H1 (cell line): ENCODE measurements around the gene UNC79. TPM values are rescaled to one million over a fixed set of nuclear protein-coding genes. Genes with fewer than 3 reads are reported as not detected.

ENCODE experiments used
- CTCF ChIA-PET: fragments of 300-600 bp; sonication (Branson Sonifier 250); formaldehyde crosslinking; loops from one replicate; lab custom pipeline; 2021; ENCODE audit not compliant: partially characterized antibody; lab: Charles Lee
- POLR2A ChIA-PET: fragments of 300-600 bp; sonication (Branson Sonifier 250); formaldehyde crosslinking; loops from one replicate; lab custom pipeline; 2021; ENCODE audit warnings: inconsistent platforms; ENCODE audit not compliant: partially characterized antibody; lab: Charles Lee
- DNase-seq, 2 experiments: peaks; one replicate each; pipeline versions ENCODE4 v3.0.0 to v3.0.0-alpha.2; 2010 to 2022; ENCODE audit warnings: low spot score in 2 of 2, low read depth in 1 of 2, mixed read lengths in 1 of 2
- FAIRE-seq: peaks from 2 replicates; lab custom pipeline; 2011; peaks lifted over from hg19 to GRCh38; lab: Jason Lieb, UNC
- H2AFZ ChIP-seq: 2 replicates; pipeline ENCODE4 v1.8.1; 2012; ENCODE audit warnings: low read length, inconsistent platforms
- H2AK5ac ChIP-seq: 2 replicates; pipeline ENCODE4 v1.6.1; 2013; ENCODE audit warnings: low read depth, low read length
- H2BK120ac ChIP-seq: replicated peaks from 2 replicates; pipeline ENCODE3; 2013; ENCODE audit warnings: low read depth, low read length, inconsistent platforms
- H2BK12ac ChIP-seq: 2 replicates; pipeline ENCODE4 v1.6.1; 2013; ENCODE audit warnings: low read depth, low read length
- H2BK15ac ChIP-seq: 2 replicates; pipeline ENCODE4 v1.6.1; 2013; ENCODE audit warnings: low read length
- H2BK20ac ChIP-seq: 2 replicates; pipeline ENCODE4 v1.6.1; 2013; ENCODE audit warnings: low read length
- H2BK5ac ChIP-seq: 2 replicates; pipeline ENCODE4 v1.6.1; 2013; ENCODE audit warnings: low read depth, low read length
- H3K14ac ChIP-seq: 2 replicates; pipeline ENCODE4 v1.6.1; 2013; ENCODE audit warnings: inconsistent platforms; ENCODE audit not compliant: insufficient read length
- H3K18ac ChIP-seq: 2 replicates; pipeline ENCODE4 v1.6.1; 2013; ENCODE audit warnings: low read length; ENCODE audit errors: extremely low read depth
- H3K23ac ChIP-seq: 2 replicates; pipeline ENCODE4 v1.6.1; 2013; ENCODE audit warnings: inconsistent platforms; ENCODE audit not compliant: insufficient read length
- H3K23me2 ChIP-seq: 2 replicates; pipeline ENCODE4 v1.6.1; 2013; ENCODE audit warnings: low read depth, low read length
- H3K27ac ChIP-seq: 2 replicates; pipeline ENCODE4 v1.6.1; 2011; ENCODE audit warnings: low read depth, low read length, inconsistent platforms
- H3K27me3 ChIP-seq, 4 experiments: replicated peaks in 1 of 4; 1 replicate in 1 of 4; 2 replicates in 3 of 4; pipeline versions ENCODE4 v1.6.1 to v1.8.1; 2011 to 2013; ENCODE audit warnings: low read length in 3 of 4, mild to moderate bottlenecking in 3 of 4, inconsistent platforms in 2 of 4, mixed read lengths in 2 of 4, moderate library complexity in 1 of 4; ENCODE audit not compliant: control insufficient read depth in 3 of 4, insufficient read depth in 3 of 4; ENCODE audit errors: extremely low read depth in 1 of 4
- H3K36me3 ChIP-seq, 4 experiments: 2 replicates each; pipeline versions ENCODE4 v1.6.1 to v1.8.1; 2011 to 2013; ENCODE audit warnings: mild to moderate bottlenecking in 4 of 4, low read length in 3 of 4, moderate library complexity in 2 of 4, control low read depth in 1 of 4, inconsistent platforms in 1 of 4; ENCODE audit not compliant: insufficient read depth in 4 of 4, control insufficient read depth in 2 of 4
- H3K4ac ChIP-seq: replicated peaks from 2 replicates; pipeline ENCODE3; 2013; ENCODE audit warnings: low read length, low read depth, mixed read lengths, inconsistent platforms; ENCODE audit not compliant: insufficient read length
- H3K4me1 ChIP-seq, 4 experiments: replicated peaks in 1 of 4; 1 replicate in 1 of 4; 2 replicates in 3 of 4; pipeline versions ENCODE4 v1.6.1 to v1.8.1; 2011 to 2013; ENCODE audit warnings: low read length in 3 of 4, inconsistent platforms in 2 of 4, mixed read lengths in 1 of 4; ENCODE audit not compliant: insufficient read depth in 4 of 4, control insufficient read depth in 3 of 4
- H3K4me2 ChIP-seq, 2 experiments: 2 replicates each; pipeline versions ENCODE4 v1.6.1 to v1.8.1; 2011 to 2013; ENCODE audit warnings: low read depth in 2 of 2, low read length in 2 of 2, control low read depth in 1 of 2, inconsistent platforms in 1 of 2, mild to moderate bottlenecking in 1 of 2; ENCODE audit not compliant: insufficient read depth in 1 of 2
- H3K4me3 ChIP-seq, 4 experiments: fragments of 200-600, 300-600 bp in 1 of 4; sonication (generic), shearing (Covaris generic), sonication (Bioruptor Twin) in 1 of 4; 2 replicates each; pipeline versions ENCODE4 v1.5.1 to v1.8.1; 2011 to 2016; ENCODE audit warnings: low read length in 4 of 4, low read depth in 3 of 4, control low read depth in 2 of 4, inconsistent platforms in 2 of 4, mild to moderate bottlenecking in 2 of 4, mixed read lengths in 1 of 4, moderate library complexity in 1 of 4; ENCODE audit not compliant: insufficient read depth in 2 of 4; ENCODE audit errors: extremely low read depth in 1 of 4
- H3K56ac ChIP-seq: replicated peaks from 2 replicates; pipeline ENCODE3; 2013; ENCODE audit warnings: low read depth, mild to moderate bottlenecking, mixed read lengths, low read length, inconsistent platforms; ENCODE audit not compliant: insufficient read length
- H3K79me1 ChIP-seq: 2 replicates; pipeline ENCODE4 v1.6.1; 2013; ENCODE audit warnings: low read depth, low read length, control low read depth
- H3K79me2 ChIP-seq, 2 experiments: 2 replicates each; pipeline versions ENCODE4 v1.6.1 to v1.8.1; 2012 to 2013; ENCODE audit warnings: low read length in 2 of 2, mild to moderate bottlenecking in 2 of 2, inconsistent platforms in 1 of 2; ENCODE audit not compliant: insufficient read depth in 2 of 2, control insufficient read depth in 1 of 2
- H3K9ac ChIP-seq, 4 experiments: replicated peaks in 1 of 4; 1 replicate in 1 of 4; 2 replicates in 3 of 4; pipeline versions ENCODE4 v1.6.1 to v1.8.1; 2011 to 2013; ENCODE audit warnings: low read depth in 3 of 4, low read length in 3 of 4, control low read depth in 2 of 4, mild to moderate bottlenecking in 2 of 4, moderate library complexity in 2 of 4, inconsistent platforms in 1 of 4; ENCODE audit errors: extremely low read depth in 1 of 4
- H3K9me3 ChIP-seq, 2 experiments: 2 replicates each; pipeline versions ENCODE4 v1.6.1 to v1.8.1; 2012 to 2013; ENCODE audit warnings: mild to moderate bottlenecking in 2 of 2, moderate library complexity in 2 of 2, control low read depth in 1 of 2, inconsistent platforms in 1 of 2, low read depth in 1 of 2, low read length in 1 of 2, mixed read lengths in 1 of 2; ENCODE audit not compliant: insufficient read depth in 2 of 2
- H4K20me1 ChIP-seq, 2 experiments: replicated peaks in 1 of 2; 2 replicates each; pipeline versions ENCODE3 to v1.8.1; 2011 to 2013; ENCODE audit warnings: inconsistent platforms in 2 of 2, low read length in 2 of 2, mild to moderate bottlenecking in 1 of 2; ENCODE audit not compliant: insufficient read depth in 2 of 2, control insufficient read depth in 1 of 2
- H4K5ac ChIP-seq: 2 replicates; pipeline ENCODE4 v1.6.1; 2013; ENCODE audit warnings: low read length, low read depth, mixed read lengths, inconsistent platforms; ENCODE audit not compliant: insufficient read length
- H4K8ac ChIP-seq: 2 replicates; pipeline ENCODE4 v1.8.0; 2013; ENCODE audit warnings: mild to moderate bottlenecking, moderate library complexity, low read length, inconsistent platforms; ENCODE audit not compliant: insufficient read depth; ENCODE audit errors: extremely low read depth
- H4K91ac ChIP-seq: replicated peaks from 2 replicates; pipeline ENCODE3; 2013; ENCODE audit warnings: low read length, mixed read lengths, inconsistent platforms; ENCODE audit not compliant: insufficient read length
- NANOG ChIP-seq: IDR thresholded peaks from 2 replicates; pipeline ENCODE4 v1.6.1; 2011; ENCODE audit warnings: low read length, low read depth, mild to moderate bottlenecking, inconsistent platforms; ENCODE audit not compliant: insufficient read depth, poor library complexity, severe bottlenecking
- POLR2AphosphoS5 ChIP-seq: IDR thresholded peaks from 2 replicates; pipeline ENCODE4 v1.6.1; 2011; ENCODE audit warnings: low read depth, low read length
- SIN3A ChIP-seq, 2 experiments: IDR thresholded peaks in 1 of 2; conservative IDR thresholded peaks in 1 of 2; 2 replicates each; pipeline ENCODE4 v1.6.1; 2011 to 2012; ENCODE audit warnings: low read length in 2 of 2, improper control_type of control experiment in 1 of 2, low read depth in 1 of 2, mild to moderate bottlenecking in 1 of 2
- YY1 ChIP-seq: IDR thresholded peaks from 2 replicates; pipeline ENCODE4 v1.6.1; 2011; ENCODE audit warnings: low read depth, mild to moderate bottlenecking, low read length
- WGBS, 2 experiments: shearing (Covaris generic) in 1 of 2; methylation state at CpG; one replicate each; pipeline versions ENCODE4 v1.1.6 to v1.1.7; 2013 to 2015; ENCODE audit warnings: low lambda C conversion rate in 2 of 2, mixed read lengths in 2 of 2, inconsistent platforms in 1 of 2, low coverage in 1 of 2, missing lambda C conversion rate in 1 of 2; ENCODE audit not compliant: insufficient replicate concordance in 2 of 2, insufficient coverage in 1 of 2, insufficient read length in 1 of 2; ENCODE audit errors: extremely low coverage in 1 of 2, missing lambda C conversion rate in 1 of 2; 5-methylcytosine and 5-hydroxymethylcytosine counted together
- polyA plus RNA-seq, 7 experiments: library from polyadenylated mRNA; depleted of rRNA in 3 of 7; stranded (reverse) in 5 of 7; unstranded in 2 of 7; fragments of >200 nt in 5 of 7; fragments of 200-250 nt in 2 of 7; gene quantifications; 1 replicate in 5 of 7; 2 replicates in 1 of 7; 4 replicates in 1 of 7; pipeline versions ENCODE4 v1.2.1 to v1.2.3, GENCODE V29; 2011 to 2013; ENCODE audit warnings: missing spikeins in 2 of 7, mixed read lengths in 2 of 7
- total RNA-seq: library from RNA; stranded (reverse); fragmentation: NEBNext Ultra II Directional; extraction: Animal tissue kit (Norgen Biotek cat#: 25700); gene quantifications from 2 replicates; pipeline ENCODE4 v1.2.1, GENCODE V29; 2021
- TF ChIP-seq, protein P1 (sequence below): IDR thresholded peaks from 2 replicates; pipeline ENCODE4 v1.6.1; 2011; ENCODE audit warnings: low read depth, mild to moderate bottlenecking, low read length; ENCODE audit not compliant: insufficient read depth

The UNC79 gene
- total and polyA plus RNA-seq, 2 of the 8 experiments (the other 6 are each of a cell fraction or from before 2014, with no cell fraction given), result 1.8 to 2.3 TPM

DNA sequence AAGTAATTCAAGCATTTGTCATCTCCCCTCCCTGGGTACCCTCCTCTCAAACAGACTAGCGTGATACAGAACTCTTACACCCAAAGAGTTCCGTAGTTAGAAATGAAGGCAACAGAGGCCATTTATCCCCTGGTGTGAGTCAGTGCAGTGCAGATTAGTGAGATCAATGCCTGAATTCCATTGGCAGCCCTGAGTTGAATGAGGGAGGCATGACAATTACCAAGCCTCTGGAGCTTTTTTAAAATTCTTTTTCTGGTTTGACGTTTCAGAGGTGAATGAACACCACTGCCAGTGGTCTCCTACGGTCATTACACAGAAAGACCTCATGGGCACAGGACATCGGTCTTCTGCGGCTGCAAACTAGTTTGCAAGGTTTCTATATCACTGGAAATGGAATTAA lies 263.2 kb downstream of the UNC79 start:
- H3K4me3 ChIP-seq, result no peak overlapping the region
- no peak overlapping the region for H3K9ac ChIP-seq
- no peak overlapping the region for H3K27ac ChIP-seq
- H4K5ac ChIP-seq, result no peak overlapping the region
- DNase-seq, result no peak
- no peak overlapping the region for H3K14ac ChIP-seq
- no peaks in the 10 kb centered on the region for H3K27me3 ChIP-seq
- no peak overlapping the region for H2BK15ac ChIP-seq
- FAIRE-seq, result peak; percentile 63
- H2BK12ac ChIP-seq, result no peak overlapping the region
- no peak overlapping the region for H4K8ac ChIP-seq
- no peaks in the 10 kb centered on the region for H3K23me2 ChIP-seq
- no peak overlapping the region for H3K56ac ChIP-seq
- no peaks in the 10 kb centered on the region for H3K79me1 ChIP-seq
- 0 out of 2 replicates have a peak overlapping the region, but pooled peaks have one; percentile 24 for H2BK5ac ChIP-seq
- H3K79me2 ChIP-seq, result no peaks in the 10 kb centered on the region; a peak in 1 of 4 replicates
- H2AK5ac ChIP-seq, result no peak overlapping the region
- H2BK20ac ChIP-seq, result no peak overlapping the region; the same call in 1 of the 2 replicates
- POLR2A ChIA-PET, result no interaction called here
- CTCF ChIA-PET, result interaction anchor here (3.8 kb wide), 1 partner anchor 40 kb away, joined by 26 read pairs; no protein-coding TSS in a partner anchor
- no peak overlapping the region for H4K91ac ChIP-seq
- WGBS, 2 experiments, result 44% methylated on average over 6 of the region's 6 CpGs; no CpG with 5 or more reads in 1 of the 2 experiments
- 0 out of 4 replicates have a peak overlapping the region, but pooled peaks of 1 of the 2 experiments have one; percentile 22 for H3K4me2 ChIP-seq
- no peaks in the 10 kb centered on the region for H4K20me1 ChIP-seq
- H3K9me3 ChIP-seq, result peaks cover 2 to 4% of the 10 kb centered on the region in 2 experiments; a peak in 1 of 4 replicates
- no peak overlapping the region for H2AFZ ChIP-seq
- no peak overlapping the region for H2BK120ac ChIP-seq
- no peak overlapping the region for H3K4ac ChIP-seq
- H3K23ac ChIP-seq, result no peak overlapping the region
- peaks cover 0 to 3% (median 0%) of the 10 kb centered on the region in 4 experiments; a peak in 1 of 8 replicates for H3K36me3 ChIP-seq
- 0 out of 2 replicates have a peak overlapping the region, but pooled peaks have one; percentile 9 for H3K18ac ChIP-seq
- H3K4me1 ChIP-seq, result peaks cover 0 to 18% (median 11%) of the 10 kb centered on the region in 4 experiments; a peak in 6 of 7 replicates
- 0 out of 2 replicates have a peak, but pooled peaks have one; percentile 8 for TF ChIP-seq YY1
- no peak for TF ChIP-seq POLR2AphosphoS5
- TF ChIP-seq, protein P1, sequence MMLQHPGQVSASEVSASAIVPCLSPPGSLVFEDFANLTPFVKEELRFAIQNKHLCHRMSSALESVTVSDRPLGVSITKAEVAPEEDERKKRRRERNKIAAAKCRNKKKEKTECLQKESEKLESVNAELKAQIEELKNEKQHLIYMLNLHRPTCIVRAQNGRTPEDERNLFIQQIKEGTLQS, result no peak
- TF ChIP-seq SIN3A (conservative IDR thresholded peaks at IDR 0.05 in 1 of 2, IDR thresholded peaks at IDR 0.05 in 1 of 2; ENCODE audit: low read depth in 1 of 2, low read length in 2 of 2), result no peak
- TF ChIP-seq NANOG, result peak; percentile 53
